HTR-8/SVneo (cell line): Measurements from ENCODE around the gene GTF2F2.

Experiments used
- DNase-seq: peaks from one replicate; pipeline ENCODE4 v3.0.0; 2011; ENCODE audit warnings: low spot score, mixed read lengths; ENCODE audit not compliant: insufficient read length
- FAIRE-seq: peaks from 2 replicates; lab custom pipeline; 2011; peaks lifted over from hg19 to GRCh38; lab: Jason Lieb, UNC

Gene GTF2F2

GRCh38 chr13:45328661-45329111 lies 208.4 kb downstream of the GTF2F2 start:
- no peak for DNase-seq
- no peak for FAIRE-seq

- no peak for DNase-seq
- FAIRE-seq, result no peak
Measured at GRCh38 chr13:45331123-45331619, 210.9 kb downstream of the GTF2F2 start.

- DNase-seq, result no peak
- FAIRE-seq, result no peak
Measured at GRCh38 chr13:45331692-45332035, 211.4 kb downstream of the GTF2F2 start.

GRCh38 chr13:45332036-45332830 lies 211.9 kb downstream of the GTF2F2 start:
- FAIRE-seq, result no peak
- no peak for DNase-seq

GRCh38 chr13:45332831-45333219 lies 212.5 kb downstream of the GTF2F2 start:
- DNase-seq (no peak), FAIRE-seq (no peak)

- FAIRE-seq, result no peak
- no peak for DNase-seq
Measured at GRCh38 chr13:45333251-45333976, 213.1 kb downstream of the GTF2F2 start.
